ENCODE results near the gene PRKG1.

DNA sequence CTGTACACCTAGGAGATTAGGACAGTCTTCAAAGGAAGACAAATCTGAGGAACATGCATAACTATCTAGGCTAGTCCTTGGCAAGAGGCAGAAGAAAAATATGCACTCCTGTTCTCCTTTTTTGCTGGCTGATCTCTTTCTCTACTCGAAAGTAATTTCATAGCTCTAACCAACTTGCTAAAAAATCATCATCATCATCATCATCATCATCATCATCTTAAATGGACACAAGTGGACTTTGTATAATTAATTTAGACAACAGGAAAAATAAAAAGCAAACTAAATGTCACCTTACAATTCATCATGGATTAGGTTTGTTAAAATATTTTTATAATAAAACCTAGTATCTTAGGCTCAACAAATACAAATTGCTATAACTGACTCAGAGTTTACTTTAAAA, 1192.6 kb downstream of the PRKG1 start:
- TF ChIP-seq, protein P1, sequence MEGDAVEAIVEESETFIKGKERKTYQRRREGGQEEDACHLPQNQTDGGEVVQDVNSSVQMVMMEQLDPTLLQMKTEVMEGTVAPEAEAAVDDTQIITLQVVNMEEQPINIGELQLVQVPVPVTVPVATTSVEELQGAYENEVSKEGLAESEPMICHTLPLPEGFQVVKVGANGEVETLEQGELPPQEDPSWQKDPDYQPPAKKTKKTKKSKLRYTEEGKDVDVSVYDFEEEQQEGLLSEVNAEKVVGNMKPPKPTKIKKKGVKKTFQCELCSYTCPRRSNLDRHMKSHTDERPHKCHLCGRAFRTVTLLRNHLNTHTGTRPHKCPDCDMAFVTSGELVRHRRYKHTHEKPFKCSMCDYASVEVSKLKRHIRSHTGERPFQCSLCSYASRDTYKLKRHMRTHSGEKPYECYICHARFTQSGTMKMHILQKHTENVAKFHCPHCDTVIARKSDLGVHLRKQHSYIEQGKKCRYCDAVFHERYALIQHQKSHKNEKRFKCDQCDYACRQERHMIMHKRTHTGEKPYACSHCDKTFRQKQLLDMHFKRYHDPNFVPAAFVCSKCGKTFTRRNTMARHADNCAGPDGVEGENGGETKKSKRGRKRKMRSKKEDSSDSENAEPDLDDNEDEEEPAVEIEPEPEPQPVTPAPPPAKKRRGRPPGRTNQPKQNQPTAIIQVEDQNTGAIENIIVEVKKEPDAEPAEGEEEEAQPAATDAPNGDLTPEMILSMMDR (IDR thresholded peaks at IDR 0.05), result no peak
- TF ChIP-seq POLR2AphosphoS5 (IDR thresholded peaks at IDR 0.05), result no peak
- TF ChIP-seq POLR2A (IDR thresholded peaks at IDR 0.05; ENCODE audit: low read depth), result no peak

Measured in esophagus muscularis mucosa (tissue), 3 donors.